LNCaP clone FGC (cell line): ENCODE results near the gene ZNF75A.
"Not testable (repeated sequence)": the region's sequence is repeated elsewhere in the genome, so short reads cannot be mapped to it uniquely, and the experiment has no call there.

Source experiments
- DNase-seq: peaks from one replicate; pipeline ENCODE4 v3.0.0-alpha.2; 2011; ENCODE audit warnings: low read depth
- H3K4me3 ChIP-seq: 2 replicates; pipeline ENCODE4 v1.5.1; 2011; ENCODE audit warnings: mild to moderate bottlenecking, low read depth, low read length, control low read depth
- TF ChIP-seq, protein P1 (sequence below): IDR thresholded peaks from 2 replicates; pipeline ENCODE4 v1.5.1; 2012; ENCODE audit warnings: mild to moderate bottlenecking; ENCODE audit not compliant: control insufficient read depth, insufficient read depth; ENCODE audit errors: extremely low read depth

ZNF75A gene

DNA sequence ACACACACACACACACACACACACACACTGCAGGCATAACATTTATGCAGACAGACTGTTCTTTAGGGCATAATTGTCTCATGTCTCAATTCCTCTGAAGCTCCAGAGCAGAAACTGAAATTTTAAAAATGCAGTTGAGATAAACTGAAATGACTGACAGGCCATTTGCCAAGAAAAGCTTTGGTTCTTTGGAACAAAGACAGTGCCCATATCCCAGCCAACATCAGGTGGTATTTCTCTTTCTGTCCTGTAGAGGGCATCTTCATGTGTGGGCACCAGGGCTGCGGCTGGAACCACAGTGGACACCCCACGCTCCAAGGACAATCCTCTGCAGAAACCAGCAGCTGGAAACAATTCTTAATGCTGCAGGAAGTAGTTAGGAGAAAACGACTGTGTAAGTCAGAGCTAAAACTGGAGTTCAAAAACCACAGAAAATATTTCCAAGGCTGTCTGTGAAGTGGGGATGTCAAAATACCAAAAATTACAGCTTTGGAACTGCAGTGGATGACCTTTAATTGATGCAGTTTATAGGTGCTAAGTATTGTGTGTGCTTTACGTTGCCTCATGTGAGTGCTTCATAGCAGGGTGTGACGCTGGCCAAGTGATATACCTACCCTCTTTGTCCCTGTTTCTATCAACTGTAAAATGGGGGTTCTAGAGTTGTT is 38.3 kb upstream of the ZNF75A start:
- TF ChIP-seq, protein P1, sequence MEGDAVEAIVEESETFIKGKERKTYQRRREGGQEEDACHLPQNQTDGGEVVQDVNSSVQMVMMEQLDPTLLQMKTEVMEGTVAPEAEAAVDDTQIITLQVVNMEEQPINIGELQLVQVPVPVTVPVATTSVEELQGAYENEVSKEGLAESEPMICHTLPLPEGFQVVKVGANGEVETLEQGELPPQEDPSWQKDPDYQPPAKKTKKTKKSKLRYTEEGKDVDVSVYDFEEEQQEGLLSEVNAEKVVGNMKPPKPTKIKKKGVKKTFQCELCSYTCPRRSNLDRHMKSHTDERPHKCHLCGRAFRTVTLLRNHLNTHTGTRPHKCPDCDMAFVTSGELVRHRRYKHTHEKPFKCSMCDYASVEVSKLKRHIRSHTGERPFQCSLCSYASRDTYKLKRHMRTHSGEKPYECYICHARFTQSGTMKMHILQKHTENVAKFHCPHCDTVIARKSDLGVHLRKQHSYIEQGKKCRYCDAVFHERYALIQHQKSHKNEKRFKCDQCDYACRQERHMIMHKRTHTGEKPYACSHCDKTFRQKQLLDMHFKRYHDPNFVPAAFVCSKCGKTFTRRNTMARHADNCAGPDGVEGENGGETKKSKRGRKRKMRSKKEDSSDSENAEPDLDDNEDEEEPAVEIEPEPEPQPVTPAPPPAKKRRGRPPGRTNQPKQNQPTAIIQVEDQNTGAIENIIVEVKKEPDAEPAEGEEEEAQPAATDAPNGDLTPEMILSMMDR, result peak; percentile 59
- no peak for DNase-seq
- H3K4me3 ChIP-seq, result no peak overlapping the region

DNA sequence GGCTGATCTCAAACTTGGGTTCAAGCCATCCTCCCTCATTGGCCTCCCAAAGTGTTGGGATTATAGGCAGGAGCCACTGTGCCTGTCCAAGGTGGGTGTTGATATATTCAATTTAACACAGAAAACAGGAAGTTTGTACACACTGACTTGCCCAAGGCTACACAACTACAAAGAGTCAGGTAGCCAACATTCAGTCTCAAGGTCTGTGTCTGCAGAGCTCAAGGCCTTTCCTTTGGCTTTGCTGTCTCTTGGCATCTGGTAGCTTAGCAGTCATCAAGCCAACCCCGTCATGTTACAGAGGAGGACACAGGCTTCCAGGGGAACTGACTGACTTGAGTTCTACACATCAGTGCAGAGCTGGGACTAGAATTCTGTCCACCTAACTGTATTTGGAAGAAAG is 37.0 kb upstream of the ZNF75A start:
- TF ChIP-seq, protein P1, result no peak
- no peak for DNase-seq
- H3K4me3 ChIP-seq, result no peak overlapping the region

DNA sequence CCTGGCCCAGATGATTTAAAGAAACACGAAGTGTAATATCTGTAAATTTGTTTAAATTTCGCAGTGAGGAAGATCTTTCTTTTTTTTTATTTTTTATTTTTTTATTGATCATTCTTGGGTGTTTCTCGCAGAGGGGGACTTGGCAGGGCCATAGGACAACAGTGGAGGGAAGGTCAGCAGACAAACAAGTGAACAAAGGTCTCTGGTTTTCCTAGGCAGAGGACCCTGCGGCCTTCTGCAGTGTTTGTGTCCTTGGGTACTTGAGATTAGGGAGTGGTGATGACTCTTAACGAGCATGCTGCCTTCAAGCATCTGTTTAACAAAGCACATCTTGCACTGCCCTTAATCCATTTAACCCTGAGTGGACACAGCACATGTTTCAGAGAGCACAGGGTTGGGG is 34.6 kb upstream of the ZNF75A start:
- not testable (repeated sequence) for DNase-seq, H3K4me3 ChIP-seq

DNA sequence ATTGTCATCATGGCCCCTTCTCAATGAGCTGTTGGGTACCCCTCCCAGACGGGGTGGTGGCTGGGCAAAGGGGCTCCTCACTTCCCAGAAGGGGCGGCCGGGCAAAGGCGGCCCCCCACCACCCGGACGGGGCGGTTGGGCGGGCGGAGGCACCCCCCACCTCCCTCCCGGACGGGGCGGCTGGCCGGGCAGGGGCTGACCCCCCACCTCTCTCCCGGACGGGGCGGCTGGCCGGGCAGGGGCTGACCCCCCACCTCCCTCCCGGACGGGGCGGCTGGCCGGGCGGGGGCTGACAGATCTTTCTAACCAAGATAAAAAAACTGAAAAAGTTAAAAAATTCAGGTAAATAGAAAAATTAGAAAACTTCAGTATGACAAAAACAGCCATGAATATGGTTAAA is 34.0 kb upstream of the ZNF75A start:
- not testable (repeated sequence) for H3K4me3 ChIP-seq, DNase-seq

DNA sequence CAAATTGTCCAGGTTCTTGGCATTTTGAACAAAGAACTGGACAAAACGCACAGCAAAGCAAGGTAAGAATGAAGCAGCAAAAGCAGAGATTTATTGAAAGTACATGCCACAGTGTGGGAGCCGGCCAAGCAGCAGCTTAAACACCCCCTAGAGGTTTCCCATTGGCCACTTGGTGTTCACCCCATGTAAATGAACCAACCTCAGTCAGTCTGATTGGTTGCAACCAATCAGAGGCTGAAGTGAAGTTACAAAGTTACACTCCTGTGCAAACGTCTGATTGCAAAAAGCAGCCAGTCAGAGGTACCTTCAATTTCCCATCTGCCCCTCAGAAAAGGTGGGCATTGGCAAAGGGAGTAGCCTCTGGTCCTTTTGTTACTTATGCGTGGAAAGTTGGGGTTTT is 30.8 kb upstream of the ZNF75A start:
- TF ChIP-seq, protein P1, result no peak
- H3K4me3 ChIP-seq, result no peak overlapping the region

DNA sequence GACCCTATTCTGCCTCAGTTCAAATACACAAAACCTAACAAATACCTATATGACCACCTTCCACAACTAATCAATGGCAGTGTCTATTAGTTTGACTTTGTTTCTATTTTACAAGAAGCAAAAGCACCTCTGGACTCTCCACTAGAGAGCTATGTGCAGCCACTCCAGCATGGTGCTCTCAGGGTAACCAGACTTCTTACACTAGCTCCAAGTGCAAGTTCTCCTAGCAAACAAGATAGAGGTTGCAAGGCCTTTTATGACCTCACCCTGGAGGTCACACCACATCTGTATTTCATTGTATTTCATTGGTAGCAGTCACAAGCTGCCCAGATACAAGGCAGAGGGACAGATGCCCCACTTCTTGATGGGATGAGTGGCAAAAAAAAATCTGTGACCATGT is 30.4 kb upstream of the ZNF75A start:
- TF ChIP-seq, protein P1, result no peak
- DNase-seq, result no peak

More for the DNA sequence above, 30.8 kb upstream of the ZNF75A start:
- no peak for DNase-seq

DNA sequence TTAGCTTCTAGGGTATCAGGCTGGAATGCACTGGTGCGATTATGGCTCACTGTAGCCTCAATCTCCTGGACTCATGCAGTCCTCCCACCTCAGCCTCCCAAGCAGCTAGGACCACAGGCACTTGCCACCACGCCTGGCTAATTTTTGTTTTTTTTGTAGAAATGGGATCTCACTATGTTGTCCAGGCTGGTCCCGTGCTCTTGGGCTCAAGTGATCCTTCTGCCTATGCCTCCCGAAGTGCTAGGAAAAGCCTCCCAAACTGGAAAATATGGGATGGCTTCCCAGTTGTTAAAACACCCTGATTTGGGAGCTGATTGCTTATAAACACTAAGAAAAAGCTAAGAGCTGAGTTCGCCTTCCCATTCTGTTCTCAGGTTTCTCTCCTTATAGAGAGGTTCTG is 28.6 kb upstream of the ZNF75A start:
- DNase-seq, result no peak
- H3K4me3 ChIP-seq, result no peak overlapping the region
- TF ChIP-seq, protein P1, result no peak

More for the DNA sequence above, 30.4 kb upstream of the ZNF75A start:
- no peak overlapping the region for H3K4me3 ChIP-seq

DNA sequence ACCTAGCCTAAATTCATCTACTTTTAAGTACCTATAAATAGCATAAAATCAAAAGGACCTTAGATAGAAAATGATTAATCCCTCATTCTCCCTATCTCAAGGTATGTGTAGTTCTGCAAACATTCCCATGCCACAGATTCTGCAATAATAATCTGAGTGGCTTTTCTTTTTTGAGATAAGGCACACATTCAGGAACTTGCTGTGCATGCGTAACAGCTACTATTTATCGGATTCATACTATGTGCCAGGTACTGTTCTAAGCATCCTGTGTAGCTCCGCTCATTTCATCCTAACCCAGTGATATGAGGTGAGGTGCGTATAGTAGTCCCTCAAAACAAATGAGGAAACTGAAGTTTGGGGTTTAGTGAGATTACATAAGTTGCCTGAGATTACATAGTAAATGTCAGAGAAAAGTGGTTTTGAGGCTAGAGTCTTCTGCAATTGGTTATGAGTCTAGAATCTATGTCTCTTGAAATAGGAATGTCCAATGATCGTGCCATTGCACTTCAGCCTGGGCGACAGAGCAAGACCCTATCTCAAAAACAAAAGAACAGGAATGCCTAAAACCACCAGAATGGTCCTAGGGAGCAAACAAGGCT is 24.0 kb upstream of the ZNF75A start:
- TF ChIP-seq, protein P1, result no peak

More for the DNA sequence above, 24.0 kb upstream of the ZNF75A start:
- no peak overlapping the region; the same call in 1 of the 2 replicates for H3K4me3 ChIP-seq
- no peak for DNase-seq
